Astrocyte of the hippocampus (primary cell): ENCODE results near the gene KRT83.

Experiments
- DNase-seq: peaks from one replicate; pipeline ENCODE4 v3.0.0; 2011; ENCODE audit warnings: low read depth, low spot score

The KRT83 gene

DNA sequence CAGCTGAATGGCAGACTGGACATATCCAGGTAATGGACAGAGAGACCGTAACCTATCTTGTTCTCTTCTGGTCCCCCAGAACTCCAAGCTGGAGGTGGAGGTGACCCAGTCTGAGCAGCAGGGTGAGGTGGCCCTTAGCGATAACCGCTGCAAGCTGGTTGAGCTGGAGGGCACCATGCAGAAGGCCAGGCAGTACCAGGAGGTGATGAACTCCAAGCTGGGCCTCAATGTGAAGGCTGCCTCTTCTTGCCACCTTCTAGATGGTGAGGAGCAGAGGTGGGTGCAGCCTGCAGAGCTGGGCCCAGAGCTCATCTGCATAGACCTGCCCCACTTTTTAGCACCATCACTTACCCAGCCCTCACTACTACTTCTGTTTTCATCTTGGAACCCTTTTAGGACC lies 53.9 kb downstream of the KRT83 start:
- no peak for DNase-seq

DNA sequence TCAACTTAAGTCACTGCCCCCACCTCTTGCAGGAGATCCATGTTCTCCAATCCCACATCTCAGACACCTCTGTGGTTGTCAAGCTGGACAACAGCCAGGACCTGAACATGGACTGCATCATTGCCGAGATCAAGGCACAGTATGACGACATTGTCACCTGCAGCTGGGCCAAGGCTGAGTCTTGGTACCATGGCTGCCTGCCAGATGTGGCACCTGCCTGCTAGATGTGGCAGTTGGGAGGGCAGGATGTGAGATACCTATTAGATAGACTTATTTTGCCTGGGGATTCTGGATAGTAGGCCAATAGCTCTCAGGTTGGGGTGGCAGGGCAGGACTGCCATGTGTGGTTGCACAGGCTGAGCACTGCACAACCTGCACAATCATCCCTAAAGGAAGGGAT lies 54.7 kb downstream of the KRT83 start:
- no peak for DNase-seq

DNA sequence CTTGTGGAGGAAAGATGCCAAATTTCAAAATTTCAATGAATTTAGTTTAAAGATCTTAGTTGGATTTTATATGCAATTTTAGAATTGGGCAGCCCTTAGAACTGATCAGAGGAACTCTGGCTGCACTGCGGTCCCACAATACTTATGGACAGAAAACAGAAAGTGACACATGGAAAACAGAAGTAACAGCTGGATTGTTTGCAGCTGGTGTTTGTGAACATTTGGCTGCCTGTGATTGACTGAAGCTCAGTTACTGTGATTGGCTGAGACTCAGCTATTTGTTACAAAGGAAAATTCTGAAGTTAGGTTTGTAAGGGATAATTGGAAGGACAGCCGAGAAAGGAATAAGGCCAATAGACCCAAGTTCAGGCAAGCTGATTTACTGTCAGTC lies 56.8 kb downstream of the KRT83 start:
- DNase-seq = no peak
